SK-N-SH (cell line): ENCODE data around the gene USP12. TPM values are rescaled to one million over a fixed set of nuclear protein-coding genes. Genes with fewer than 3 reads are reported as not detected.

Source experiments
- CTCF ChIA-PET: fragments of 300-600, 350-600 bp; formaldehyde crosslinking; extraction: SDS; loops from one replicate; lab custom pipeline; 2021; lab: Yijun Ruan, JAX
- POLR2A ChIA-PET: fragments of 350-600 bp; sonication (Branson Sonifier 250); formaldehyde crosslinking; extraction: SDS; loops from one replicate; lab custom pipeline; 2020; ENCODE audit warnings: antibody characterized with exemption, inconsistent platforms; lab: Yijun Ruan, JAX
- DNase-seq: peaks from one replicate; pipeline ENCODE4 v3.0.0; 2012
- H2AFZ ChIP-seq: fragments of 200-600 bp; sonication (generic); 2 replicates; pipeline ENCODE4 v1.8.1; 2016; ENCODE audit warnings: antibody characterized with exemption, mild to moderate bottlenecking, low read depth
- H3F3A ChIP-seq: fragments of 200-600 bp; sonication (generic); replicated peaks from 2 replicates; pipeline ENCODE3; 2016; ENCODE audit warnings: antibody characterized with exemption, mild to moderate bottlenecking; ENCODE audit not compliant: insufficient read depth
- H3K27ac ChIP-seq, 2 experiments: fragments of 200-500 bp in 1 of 2; fragments of 200-600 bp in 1 of 2; sonication (Bioruptor generic) in 1 of 2; sonication (generic), shearing (Covaris generic) in 1 of 2; 2 replicates each; pipeline versions ENCODE4 v1.5.1 to v1.6.1; 2014 to 2016; ENCODE audit warnings: low read depth in 2 of 2, inconsistent platforms in 1 of 2, low read length in 1 of 2, mild to moderate bottlenecking in 1 of 2, mixed read lengths in 1 of 2
- H3K27me3 ChIP-seq: fragments of 200-600 bp; sonication (generic), shearing (Covaris generic); 2 replicates; pipeline ENCODE4 v1.6.1; 2016; ENCODE audit warnings: mixed run types; ENCODE audit not compliant: insufficient read depth
- H3K36me3 ChIP-seq, 2 experiments: fragments of 200-500 bp in 1 of 2; fragments of 200-600 bp in 1 of 2; sonication (Bioruptor generic) in 1 of 2; sonication (generic) in 1 of 2; replicated peaks in 1 of 2; 2 replicates each; pipeline versions ENCODE3 to v1.5.1; 2014 to 2016; ENCODE audit warnings: low read length in 1 of 2, mild to moderate bottlenecking in 1 of 2; ENCODE audit not compliant: insufficient read depth in 2 of 2, control insufficient read depth in 1 of 2
- H3K4me1 ChIP-seq, 2 experiments: fragments of 200-500 bp in 1 of 2; fragments of 200-600 bp in 1 of 2; sonication (Bioruptor generic) in 1 of 2; sonication (generic), shearing (Covaris generic) in 1 of 2; 2 replicates each; pipeline versions ENCODE4 v1.5.1 to v1.6.1; 2014 to 2016; ENCODE audit warnings: low read depth in 1 of 2, low read length in 1 of 2, mixed run types in 1 of 2; ENCODE audit not compliant: insufficient read depth in 2 of 2, control insufficient read depth in 1 of 2
- H3K4me2 ChIP-seq: fragments of 200-600 bp; sonication (generic), shearing (Covaris generic); 2 replicates; pipeline ENCODE4 v1.6.1; 2017; ENCODE audit warnings: mixed run types
- H3K4me3 ChIP-seq, 2 experiments: fragments of 200-500 bp in 1 of 2; fragments of 200-600 bp in 1 of 2; sonication (Bioruptor generic) in 1 of 2; sonication (generic), shearing (Covaris generic) in 1 of 2; 2 replicates each; pipeline versions ENCODE4 v1.5.1 to v1.8.1; 2014 to 2016; ENCODE audit warnings: low read depth in 2 of 2, inconsistent platforms in 1 of 2, low read length in 1 of 2, mild to moderate bottlenecking in 1 of 2, mixed read lengths in 1 of 2, moderate library complexity in 1 of 2
- H3K79me2 ChIP-seq: fragments of 200-600 bp; sonication (generic); 2 replicates; pipeline ENCODE4 v1.8.1; 2017; ENCODE audit warnings: mild to moderate bottlenecking; ENCODE audit not compliant: insufficient read depth
- H3K9ac ChIP-seq: fragments of 200-600 bp; sonication (generic); 2 replicates; pipeline ENCODE4 v1.6.1; 2017; ENCODE audit warnings: mixed run types
- H3K9me2 ChIP-seq: fragments of 200-600 bp; sonication (generic); 2 replicates; pipeline ENCODE4 v1.6.1; 2017; ENCODE audit warnings: mixed run types
- H3K9me3 ChIP-seq: fragments of 200-600 bp; sonication (generic); 2 replicates; pipeline ENCODE4 v1.6.1; 2017; ENCODE audit warnings: mixed run types, mild to moderate bottlenecking, moderate library complexity
- H4K20me1 ChIP-seq: fragments of 200-600 bp; sonication (generic); 2 replicates; pipeline ENCODE4 v1.6.1; 2017; ENCODE audit warnings: mild to moderate bottlenecking, mixed run types; ENCODE audit not compliant: insufficient read depth
- CHD2 ChIP-seq: fragments of 150-350 bp; IDR thresholded peaks from 2 replicates; pipeline ENCODE4 v1.6.1; 2018; ENCODE audit warnings: low read length; ENCODE audit not compliant: partially characterized antibody
- ELF1 ChIP-seq: IDR thresholded peaks from 2 replicates; pipeline ENCODE4 v1.4.0; 2012
- FOXM1 ChIP-seq: IDR thresholded peaks from 2 replicates; pipeline ENCODE4 v1.4.0; 2012; ENCODE audit warnings: low read depth, mild to moderate bottlenecking
- JUND ChIP-seq: IDR thresholded peaks from 2 replicates; pipeline ENCODE4 v1.4.0; 2012
- MEF2A ChIP-seq: IDR thresholded peaks from 2 replicates; pipeline ENCODE4 v1.4.0; 2012; ENCODE audit warnings: low read depth, borderline replicate concordance
- NRF1 ChIP-seq: IDR thresholded peaks from 2 replicates; pipeline ENCODE4 v1.6.1; 2012; ENCODE audit warnings: low read depth, mild to moderate bottlenecking, low read length
- RAD21 ChIP-seq: IDR thresholded peaks from 2 replicates; pipeline ENCODE4 v1.6.1; 2012; ENCODE audit warnings: mild to moderate bottlenecking, low read length
- RXRA ChIP-seq: IDR thresholded peaks from 2 replicates; pipeline ENCODE4 v1.4.0; 2012; ENCODE audit warnings: low read depth, mild to moderate bottlenecking, borderline replicate concordance
- SIN3A ChIP-seq: IDR thresholded peaks from 2 replicates; pipeline ENCODE4 v1.6.1; 2012; ENCODE audit warnings: low read depth, mild to moderate bottlenecking, low read length, moderate library complexity, borderline replicate concordance
- SMC3 ChIP-seq: IDR thresholded peaks from 2 replicates; pipeline ENCODE4 v1.6.1; 2012; ENCODE audit warnings: low read depth, low read length, improper control_type of control experiment
- TAF1 ChIP-seq: IDR thresholded peaks from 2 replicates; pipeline ENCODE4 v1.6.1; 2012; ENCODE audit warnings: low read depth, mild to moderate bottlenecking, low read length, moderate library complexity, borderline replicate concordance
- TCF12 ChIP-seq: IDR thresholded peaks from 2 replicates; pipeline ENCODE4 v1.4.0; 2012
- YY1 ChIP-seq: IDR thresholded peaks from 2 replicates; pipeline ENCODE4 v1.4.0; 2012; ENCODE audit warnings: low read depth, mild to moderate bottlenecking
- WGBS: methylation state at CpG from one replicate; pipeline ENCODE4 v1.1.6; 2017; ENCODE audit warnings: low lambda C conversion rate; 5-methylcytosine and 5-hydroxymethylcytosine counted together
- polyA plus RNA-seq, 3 experiments: library from polyadenylated mRNA; depleted of rRNA; stranded (reverse); fragments of >200 nt; gene quantifications; 2 replicates each; pipeline ENCODE4 v1.2.3, GENCODE V29; 2012
- TF ChIP-seq, protein P1 (sequence below): fragments of 150-350 bp; IDR thresholded peaks from 2 replicates; pipeline ENCODE4 v1.6.1; 2016; ENCODE audit warnings: mild to moderate bottlenecking, low read depth, low read length
- TF ChIP-seq, protein P2 (sequence below): IDR thresholded peaks from 2 replicates; pipeline ENCODE4 v1.4.0; 2012; ENCODE audit warnings: low read depth

Gene USP12
- polyA plus RNA-seq, 1 of the 3 experiments (the other 2 are of a cell fraction) = 5.0 TPM

DNA sequence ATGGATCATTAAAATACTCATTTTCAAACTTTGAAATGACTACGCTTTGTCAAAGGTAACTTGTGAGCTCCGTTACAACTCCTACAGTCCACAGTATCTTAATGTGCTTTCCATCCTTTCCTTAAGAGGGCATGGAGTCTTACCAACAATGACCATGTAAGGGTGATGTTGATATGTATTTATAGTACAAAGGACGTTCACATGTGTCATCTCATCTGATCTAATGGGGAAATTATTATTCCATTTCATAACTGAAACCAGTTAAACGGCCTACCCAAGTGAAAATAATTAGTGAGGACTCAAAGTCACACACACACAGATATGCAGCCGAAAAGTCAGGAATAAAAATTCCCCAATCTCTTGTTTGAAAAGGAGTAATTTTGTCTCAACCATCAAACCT, 9.6 kb downstream of the USP12 start:
- no peaks in the 10 kb centered on the region for H3K27me3 ChIP-seq
- H2AFZ ChIP-seq = no peak overlapping the region
- peaks cover 0 to 6% of the 10 kb centered on the region in 2 experiments; a peak in 3 of 4 replicates for H3K4me1 ChIP-seq
- peaks cover 0 to 25% of the 10 kb centered on the region in 2 experiments for H3K36me3 ChIP-seq
- WGBS = 91% methylated on average over 5 of the region's 5 CpGs
- H3K9me2 ChIP-seq = no peaks in the 10 kb centered on the region
- H3K27ac ChIP-seq = no peak overlapping the region
- no peak overlapping the region for H3K9ac ChIP-seq
- H4K20me1 ChIP-seq = peaks cover 78% of the 10 kb centered on the region
- peaks cover 3% of the 10 kb centered on the region for H3F3A ChIP-seq
- no peak overlapping the region for H3K4me2 ChIP-seq
- CTCF ChIA-PET = no interaction called here
- TF ChIP-seq RAD21 = no peak
- TF ChIP-seq CHD2 = no peak
- TF ChIP-seq NRF1 = no peak
- no peak for TF ChIP-seq JUND
- no peak for TF ChIP-seq TAF1
- no peak for TF ChIP-seq SIN3A
- no peak for TF ChIP-seq FOXM1
- TF ChIP-seq TCF12 = no peak
- TF ChIP-seq ELF1 = no peak
- no peak for TF ChIP-seq SMC3
- no peak for TF ChIP-seq RXRA
- TF ChIP-seq, protein P1, sequence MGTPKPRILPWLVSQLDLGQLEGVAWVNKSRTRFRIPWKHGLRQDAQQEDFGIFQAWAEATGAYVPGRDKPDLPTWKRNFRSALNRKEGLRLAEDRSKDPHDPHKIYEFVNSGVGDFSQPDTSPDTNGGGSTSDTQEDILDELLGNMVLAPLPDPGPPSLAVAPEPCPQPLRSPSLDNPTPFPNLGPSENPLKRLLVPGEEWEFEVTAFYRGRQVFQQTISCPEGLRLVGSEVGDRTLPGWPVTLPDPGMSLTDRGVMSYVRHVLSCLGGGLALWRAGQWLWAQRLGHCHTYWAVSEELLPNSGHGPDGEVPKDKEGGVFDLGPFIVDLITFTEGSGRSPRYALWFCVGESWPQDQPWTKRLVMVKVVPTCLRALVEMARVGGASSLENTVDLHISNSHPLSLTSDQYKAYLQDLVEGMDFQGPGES = no peak
- no peak for TF ChIP-seq YY1
- TF ChIP-seq, protein P2, sequence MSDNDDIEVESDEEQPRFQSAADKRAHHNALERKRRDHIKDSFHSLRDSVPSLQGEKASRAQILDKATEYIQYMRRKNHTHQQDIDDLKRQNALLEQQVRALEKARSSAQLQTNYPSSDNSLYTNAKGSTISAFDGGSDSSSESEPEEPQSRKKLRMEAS = no peak
- TF ChIP-seq, all 33 proteins: peak for 0
- Histone ChIP-seq H3K9me3 (no peaks in the 10 kb centered on the region), H3K79me2 (peaks cover 100% of the 10 kb centered on the region), H3K4me3 (no peak overlapping the region)
- POLR2A ChIA-PET = no interaction called here
- no peak for DNase-seq

DNA sequence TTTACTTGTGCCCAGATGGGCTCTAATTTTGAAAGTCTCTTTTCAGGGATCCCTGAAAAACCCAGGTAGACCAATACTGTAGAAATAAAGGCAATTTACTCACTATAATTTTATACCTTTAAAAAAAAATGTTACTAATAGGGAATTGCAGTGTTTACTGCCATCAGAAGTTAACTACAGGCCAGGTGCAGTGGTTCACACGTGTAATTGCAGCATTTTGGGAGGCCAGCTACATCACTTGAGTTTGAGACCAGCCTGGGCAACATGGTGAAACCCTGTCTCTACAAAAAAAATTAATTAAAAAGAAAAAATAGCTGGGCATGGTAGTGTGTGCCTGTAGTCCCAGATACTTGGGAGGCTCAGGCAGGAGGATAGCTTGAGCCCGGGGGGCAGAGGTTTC, 10.2 kb downstream of the USP12 start:
- Histone ChIP-seq H3K79me2 (peaks cover 100% of the 10 kb centered on the region), H3K27ac (no peak overlapping the region), H3K9me2 (no peaks in the 10 kb centered on the region), H3K36me3 (peaks cover 0 to 25% of the 10 kb centered on the region in 2 experiments), H3K9ac (no peak overlapping the region)
- WGBS = 97% methylated on average over 2 of the region's 2 CpGs
- POLR2A ChIA-PET = no interaction called here
- CTCF ChIA-PET = no interaction called here
- TF ChIP-seq MEF2A = no peak
- TF ChIP-seq, protein P2 = no peak
- TF ChIP-seq, all 33 proteins: peak for 0
- H3K27me3 ChIP-seq = no peaks in the 10 kb centered on the region
- H3F3A ChIP-seq = peaks cover 3% of the 10 kb centered on the region
- no peak for DNase-seq
- H3K4me3 ChIP-seq = no peak overlapping the region
- peaks cover 0 to 6% of the 10 kb centered on the region in 2 experiments; a peak in 3 of 4 replicates for H3K4me1 ChIP-seq
- H3K4me2 ChIP-seq = no peak overlapping the region
- no peak overlapping the region for H2AFZ ChIP-seq
- H3K9me3 ChIP-seq = 0 out of 2 replicates have a peak, but pooled peaks cover under 1% of the 10 kb centered on the region
- H4K20me1 ChIP-seq = peaks cover 72% of the 10 kb centered on the region
